T-helper 2 cell treated with Interferon-gamma antibody and Interleukin-4, amounts not matched to agents 100 ng/mL and 5 ng/mL, for 36 hours (primary cell): ENCODE measurements around the gene TGFB1. TPM values are rescaled to one million over a fixed set of nuclear protein-coding genes. Genes with fewer than 3 reads are reported as not detected.

ENCODE experiments used
- total RNA-seq: library from RNA; stranded (reverse); gene quantifications from 2 replicates; pipeline ENCODE4 v1.2.3, GENCODE V29; 2022

TGFB1 gene
- total RNA-seq, 1 donor from 2014 or later: 181 TPM

Other genes starting within 250 kb of the TGFB1 start
- not detected in 2 replicates for gene CYP2F1, start 239.5 kb downstream of the TGFB1 start, total RNA-seq
- 0.23 and 0.41 TPM in 2 replicates for gene CYP2S1, start 160.7 kb downstream of the TGFB1 start, total RNA-seq
- gene AXL, start 134.7 kb downstream of the TGFB1 start, total RNA-seq: not detected in 2 replicates
- 331 and 349 TPM in 2 replicates for gene HNRNPUL1, start 89.5 kb downstream of the TGFB1 start, total RNA-seq
- gene CCDC97, start 43.8 kb downstream of the TGFB1 start, total RNA-seq: 51.7 and 55.9 TPM in 2 replicates
- 11.5 TPM in 2 replicates for gene B9D2, start 10.2 kb upstream of the TGFB1 start, total RNA-seq
- 4.4 and 5.6 TPM in 2 replicates for gene TMEM91, start 22.6 kb upstream of the TGFB1 start, total RNA-seq
- gene EXOSC5, start 43.4 kb upstream of the TGFB1 start, total RNA-seq: 32.3 and 37.7 TPM in 2 replicates
- gene BCKDHA, start 43.9 kb upstream of the TGFB1 start, total RNA-seq: 16.8 and 19.5 TPM in 2 replicates
- 2.4 and 2.8 TPM in 2 replicates for gene B3GNT8, start 73.5 kb upstream of the TGFB1 start, total RNA-seq
- 44.5 and 48.9 TPM in 2 replicates for gene DMAC2, start 86.0 kb upstream of the TGFB1 start, total RNA-seq
- not detected in 2 replicates for gene ERICH4, start 89.2 kb upstream of the TGFB1 start, total RNA-seq
- 44.3 and 49.9 TPM in 2 replicates for gene CEACAM21, start 222.2 kb upstream of the TGFB1 start, total RNA-seq